GM18951 (cell line): ENCODE results near the gene SGSM2.
"Not testable (repeated sequence)": the region's sequence is repeated elsewhere in the genome, so short reads cannot be mapped to it uniquely, and the experiment has no call there.

Source experiments
- POLR2A ChIP-seq: IDR thresholded peaks from 4 replicates; pipeline ENCODE4 v1.6.1; 2011; ENCODE audit warnings: mild to moderate bottlenecking; ENCODE audit not compliant: insufficient read length, insufficient read depth; ENCODE audit errors: extremely low read depth
- in situ Hi-C: fragments of 300-500 bp; cut with MboI; formaldehyde crosslinking; loops from one replicate; pipeline ENCODE4 v1.12.0; 2022; ENCODE audit warnings: low sequenced_read_pairs, mixed read lengths, inconsistent platforms; ENCODE audit not compliant: unreplicated experiment

The SGSM2 gene

GRCh38 chr17:2309338-2310154 is 27.8 kb upstream of the SGSM2 start:
- no peak for TF ChIP-seq POLR2A
- in situ Hi-C loops = no loop called here

- in situ Hi-C loops = no loop called here
- TF ChIP-seq POLR2A = no peak
These were observed 24.6 kb upstream of the SGSM2 start for GRCh38 chr17:2312736-2313135.

- in situ Hi-C loops = not testable (repeated sequence)
These were observed 20.4 kb upstream of the SGSM2 start for GRCh38 chr17:2316916-2317205.

- in situ Hi-C loops = no loop called here
- no peak for TF ChIP-seq POLR2A
These were observed 19.5 kb upstream of the SGSM2 start for GRCh38 chr17:2317796-2318195.

GRCh38 chr17:2319051-2319450 is 18.2 kb upstream of the SGSM2 start:
- in situ Hi-C loops = no loop called here
- no peak for TF ChIP-seq POLR2A

GRCh38 chr17:2321399-2321798 is 15.9 kb upstream of the SGSM2 start:
- in situ Hi-C loops = no loop called here

GRCh38 chr17:2323629-2324314 is 13.5 kb upstream of the SGSM2 start:
- no peak for TF ChIP-seq POLR2A

More at GRCh38 chr17:2321399-2321798, 15.9 kb upstream of the SGSM2 start:
- TF ChIP-seq POLR2A = no peak

GRCh38 chr17:2331303-2331702 is 6.0 kb upstream of the SGSM2 start:
- TF ChIP-seq POLR2A = no peak
- in situ Hi-C loops = no loop called here

More at GRCh38 chr17:2323629-2324314, 13.5 kb upstream of the SGSM2 start:
- in situ Hi-C loops = no loop called here

GRCh38 chr17:2335726-2336214 is 1.5 kb upstream of the SGSM2 start:
- in situ Hi-C loops = no loop called here
- no peak for TF ChIP-seq POLR2A

- in situ Hi-C loops = no loop called here
- TF ChIP-seq POLR2A = peak; percentile 92
These were observed 968 bp upstream of the SGSM2 start, which contains the start of gene TSR1 for GRCh38 chr17:2336215-2336851. TSS of gene TSR1 (minus strand) at chr17:2336457. CDS start at chr17:2336427, 30 bp downstream.

GRCh38 chr17:2337544-2338314 is 428 bp downstream of the SGSM2 start:
- in situ Hi-C loops = no loop called here
- TF ChIP-seq POLR2A = peak; percentile 41

- TF ChIP-seq POLR2A = no peak
- in situ Hi-C loops = no loop called here
These were observed 985 bp downstream of the SGSM2 start for GRCh38 chr17:2338315-2338657.

- in situ Hi-C loops = no loop called here
- no peak for TF ChIP-seq POLR2A
These were observed 6.1 kb downstream of the SGSM2 start for GRCh38 chr17:2343421-2343820.
